ENCODE results near the gene ABTB1.
A peak's percentile ranks its signal among the peaks of the same experiment; 100 is the strongest.
"Not testable (repeated sequence)": the region's sequence is repeated elsewhere in the genome, so short reads cannot be mapped to it uniquely, and the experiment has no call there.

The ABTB1 gene

DNA sequence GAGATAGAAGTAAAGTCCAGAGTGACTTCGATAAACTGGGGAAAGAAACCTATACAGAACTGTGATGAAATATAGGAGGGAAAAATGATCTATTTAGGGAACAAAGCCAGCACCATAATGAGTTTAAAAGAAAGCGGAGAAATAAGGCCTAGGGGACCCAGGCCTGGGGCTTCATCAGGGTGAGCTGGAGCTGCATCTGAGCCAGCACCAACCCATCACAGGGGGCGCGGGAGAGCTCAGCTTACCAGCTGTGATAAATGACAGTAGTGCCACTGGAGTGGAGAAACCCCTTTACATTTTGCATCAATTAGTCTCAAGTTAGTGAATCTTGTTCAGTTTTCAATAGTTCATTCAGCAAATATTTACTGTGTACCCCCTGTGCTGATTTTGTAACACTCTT lies 22.5 kb upstream of the ABTB1 start:
- DNase-seq (ENCODE audit: low spot score), result no peak

DNA sequence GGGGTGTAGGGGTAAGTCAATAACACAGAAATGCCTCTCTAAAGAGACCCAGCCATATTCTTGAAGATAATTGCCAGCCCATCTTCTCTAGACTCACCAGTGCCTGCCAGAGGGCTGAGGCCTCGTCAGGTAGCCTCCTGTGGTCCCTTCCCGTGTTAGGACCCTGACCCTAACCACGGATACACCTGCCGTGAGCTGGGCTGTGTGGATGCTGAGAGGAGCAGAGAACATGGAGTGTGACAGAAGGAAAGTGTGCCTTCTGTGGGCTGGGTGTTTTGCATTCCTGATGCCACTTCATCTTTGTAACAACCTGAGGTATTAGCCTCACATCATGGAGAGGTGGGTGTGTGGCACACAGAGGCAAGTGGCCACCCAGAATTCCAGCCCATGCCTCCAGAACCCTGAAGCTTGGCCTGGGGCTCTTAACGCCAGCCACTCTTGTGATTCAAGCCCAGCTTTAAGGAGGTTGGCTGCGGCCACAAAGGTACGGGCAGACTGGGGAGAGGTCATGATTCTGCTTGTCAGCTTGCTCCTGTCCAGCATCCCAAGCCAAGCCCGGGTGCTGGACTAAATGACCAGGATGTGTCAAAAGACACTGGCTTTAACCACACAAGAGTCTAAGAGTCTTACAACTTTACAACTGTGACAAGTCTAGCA lies 21.1 kb upstream of the ABTB1 start:
- DNase-seq (ENCODE audit: low spot score), result no peak

DNA sequence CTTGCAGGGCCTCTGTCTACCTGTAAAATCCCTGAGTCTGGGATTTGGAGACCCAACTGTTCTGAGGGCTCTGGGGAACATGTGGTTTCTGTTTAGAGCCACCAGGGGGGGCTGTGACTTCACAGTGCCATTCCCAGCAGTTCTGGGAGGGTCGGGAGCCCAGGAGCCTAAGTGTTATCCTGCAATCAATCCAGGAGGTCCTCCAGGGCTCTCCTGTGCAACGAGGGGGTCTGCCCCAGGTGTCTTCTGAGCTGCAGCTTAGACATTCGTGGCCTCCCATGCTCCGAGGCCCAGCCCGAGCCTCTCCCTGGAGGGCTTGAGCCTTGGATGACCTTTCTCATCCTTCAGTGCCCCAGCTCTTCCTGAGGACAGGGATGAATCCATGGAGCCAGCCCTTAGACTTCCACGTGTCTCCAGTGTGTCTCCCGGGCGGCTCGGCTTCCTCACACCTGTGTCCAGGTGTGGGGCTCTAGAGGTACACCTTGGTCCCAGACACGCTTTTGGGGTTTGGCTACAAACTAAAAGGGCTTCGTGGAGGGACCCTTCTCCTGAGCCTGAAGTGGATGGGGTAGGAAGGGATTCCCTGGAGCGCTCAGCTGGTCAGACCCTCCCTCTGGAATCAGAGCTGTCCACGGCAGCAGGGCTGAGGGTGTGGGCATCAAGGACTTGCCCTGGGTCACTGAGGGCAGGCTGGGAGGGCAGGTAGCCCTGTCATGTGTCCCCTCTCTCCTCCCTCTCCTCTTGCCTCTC lies 20.3 kb upstream of the ABTB1 start:
- DNase-seq (ENCODE audit: low spot score), result peak; percentile 39

GRCh38 chr3:127654374-127654773 lies 18.4 kb upstream of the ABTB1 start:
- no peak for DNase-seq (ENCODE audit: low spot score)

GRCh38 chr3:127654993-127655392 lies 17.8 kb upstream of the ABTB1 start:
- DNase-seq (ENCODE audit: low spot score), result not testable (repeated sequence)

GRCh38 chr3:127655641-127656040 lies 17.1 kb upstream of the ABTB1 start:
- no peak for DNase-seq (ENCODE audit: low spot score)

- no peak for DNase-seq (ENCODE audit: low spot score)
Observed at GRCh38 chr3:127656906-127657305, 15.8 kb upstream of the ABTB1 start.

DNA sequence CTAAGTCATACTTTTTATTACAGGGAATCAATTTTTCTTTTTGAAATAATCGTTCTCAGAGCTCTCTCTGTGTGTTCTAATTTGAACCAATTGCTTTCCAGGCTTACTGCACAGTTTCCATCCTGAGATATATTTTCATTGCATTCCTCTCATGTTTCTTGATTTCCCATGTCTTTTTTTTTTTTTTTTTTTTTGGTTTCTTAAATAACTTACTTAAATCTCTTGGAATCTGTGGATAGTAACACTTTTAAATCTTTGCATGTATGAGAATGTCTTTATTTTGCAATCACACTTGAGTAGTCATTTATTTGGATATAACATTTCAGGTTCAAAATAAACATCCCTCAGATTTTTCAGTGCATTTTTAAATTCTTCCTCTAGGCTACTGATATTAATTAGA lies 14.5 kb upstream of the ABTB1 start:
- DNase-seq (ENCODE audit: low spot score), result no peak

- DNase-seq (ENCODE audit: low spot score), result no peak
Observed at GRCh38 chr3:127660621-127661251, 12.0 kb upstream of the ABTB1 start.

- no peak for DNase-seq (ENCODE audit: low spot score)
Observed at GRCh38 chr3:127661600-127661999, 11.2 kb upstream of the ABTB1 start.

- no peak for DNase-seq (ENCODE audit: low spot score)
Observed at GRCh38 chr3:127662001-127662469, 10.7 kb upstream of the ABTB1 start.

GRCh38 chr3:127663151-127663550 lies 9.6 kb upstream of the ABTB1 start:
- DNase-seq (ENCODE audit: low spot score), result no peak

DNA sequence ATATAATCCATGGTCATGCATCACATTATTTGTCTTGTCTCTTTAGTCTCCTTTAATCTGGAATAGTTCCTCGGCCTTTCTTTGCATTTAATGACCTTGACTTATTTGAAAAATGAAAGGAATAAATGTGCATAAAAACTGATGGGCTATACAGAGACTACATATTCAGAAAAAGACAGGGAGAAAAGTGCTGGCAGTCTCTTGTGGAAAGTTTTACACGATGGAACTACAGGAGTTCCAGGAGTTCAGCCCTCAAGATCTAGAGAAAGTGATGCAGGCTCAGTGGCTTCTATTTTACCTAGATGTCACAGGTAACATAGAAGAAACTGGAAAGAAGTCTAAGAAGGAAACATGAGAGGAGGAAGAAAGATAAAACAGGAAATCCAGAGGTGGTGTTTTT lies 7.6 kb upstream of the ABTB1 start:
- no peak for DNase-seq (ENCODE audit: low spot score)

GRCh38 chr3:127665586-127665985 lies 7.2 kb upstream of the ABTB1 start:
- DNase-seq (ENCODE audit: low spot score), result no peak

DNA sequence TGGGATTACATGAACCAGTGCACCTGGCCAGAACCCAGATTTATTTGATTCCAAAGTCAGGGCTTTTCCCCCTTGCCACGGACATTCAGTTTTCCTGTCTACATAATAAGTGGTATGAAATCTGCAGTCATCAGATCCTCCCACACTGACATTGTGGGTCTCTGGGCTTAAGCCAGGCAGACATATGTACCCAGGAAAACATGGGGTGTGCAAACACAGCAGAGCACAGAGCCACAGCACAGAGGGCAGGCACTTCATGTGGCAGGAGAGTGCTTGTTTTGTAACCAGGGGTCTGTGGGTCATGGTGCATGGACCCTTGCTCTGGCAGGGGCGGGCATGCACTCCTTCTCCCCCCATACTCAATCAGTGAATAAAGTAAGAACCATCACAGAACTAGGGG lies 6.1 kb upstream of the ABTB1 start:
- DNase-seq (ENCODE audit: low spot score), result no peak

DNA sequence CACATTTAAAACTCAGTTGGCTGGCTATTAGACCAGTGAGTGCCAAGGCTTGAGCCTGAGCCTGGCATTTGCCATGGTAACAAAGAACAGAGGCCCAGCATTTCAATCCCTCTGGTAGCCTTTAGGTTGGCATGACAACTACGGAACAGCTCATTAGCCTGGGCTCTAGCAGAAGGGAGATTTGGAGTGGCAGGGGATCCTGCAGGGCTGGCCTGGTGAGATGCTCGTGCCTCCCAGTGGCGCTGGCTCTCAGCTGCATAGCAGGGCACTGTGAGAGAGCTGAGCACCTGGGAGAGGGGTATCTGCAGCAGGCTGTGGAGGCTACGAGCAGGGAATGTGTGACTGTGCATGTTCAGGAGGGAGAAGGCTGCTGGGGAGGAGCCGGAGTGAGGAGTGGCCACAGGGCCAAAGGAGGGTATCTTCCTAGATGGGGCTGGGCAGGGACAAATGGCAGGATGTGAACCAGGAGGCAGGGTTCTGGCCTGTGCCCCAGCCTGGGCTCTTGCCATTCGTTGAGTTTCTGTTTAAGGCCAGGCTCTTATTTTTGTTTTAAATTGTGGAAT lies 5.6 kb upstream of the ABTB1 start:
- DNase-seq (ENCODE audit: low spot score), result no peak

GRCh38 chr3:127668906-127669305 lies 3.8 kb upstream of the ABTB1 start:
- DNase-seq (ENCODE audit: low spot score), result no peak

GRCh38 chr3:127669541-127670228 lies 3.1 kb upstream of the ABTB1 start:
- no peak for DNase-seq (ENCODE audit: low spot score)

DNA sequence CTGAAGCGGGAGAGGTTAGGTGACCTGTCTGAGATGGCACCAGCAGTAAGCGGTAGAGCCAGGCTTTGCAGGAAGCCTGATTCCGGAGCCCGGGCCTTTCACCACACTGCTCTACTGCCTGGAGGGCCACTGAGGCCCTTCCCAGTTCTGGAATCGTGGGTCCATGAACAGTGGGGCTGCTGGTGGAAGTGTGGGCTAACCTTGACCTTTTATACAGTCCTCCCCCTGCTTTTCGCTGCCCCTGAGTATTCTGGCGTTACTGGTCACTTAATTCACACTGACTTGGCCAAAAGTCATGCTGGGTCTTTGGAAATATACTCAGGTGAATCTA lies 2.6 kb upstream of the ABTB1 start:
- DNase-seq (ENCODE audit: low spot score), result no peak

- DNase-seq (ENCODE audit: low spot score), result no peak
Observed at GRCh38 chr3:127670761-127671522, 1.8 kb upstream of the ABTB1 start.

GRCh38 chr3:127671523-127672428 lies 976 bp upstream of the ABTB1 start:
- peak; percentile 19 for DNase-seq (ENCODE audit: low spot score)
